Right cardiac atrium (tissue), 5 donors: ENCODE measurements around the gene SGIP1. TPM values are rescaled to one million over a fixed set of nuclear protein-coding genes. Genes with fewer than 3 reads are reported as not detected.

Experiments used
- ATAC-seq, 2 donors: fragments of 200-7000 bp; cut with Tn5 transposase; one replicate each; pipeline versions ENCODE4 v1.8.0 to v1.9.1; 2020; ENCODE audit warnings: moderate library complexity in 2 of 2, mild to moderate bottlenecking in 1 of 2
- DNase-seq, 3 donors: peaks; one replicate each; pipeline ENCODE4 v3.0.0-alpha.2; 2020
- H3K27ac ChIP-seq: one replicate; pipeline ENCODE4 v1.5.1; 2013; ENCODE audit warnings: mild to moderate bottlenecking, low read length, control low read depth, moderate library complexity
- H3K27me3 ChIP-seq: one replicate; pipeline ENCODE4 v1.6.1; 2013; ENCODE audit not compliant: control insufficient read depth, insufficient read depth
- H3K4me1 ChIP-seq: one replicate; pipeline ENCODE4 v1.6.1; 2013; ENCODE audit warnings: low read length; ENCODE audit not compliant: control insufficient read depth, insufficient read depth
- H3K4me3 ChIP-seq: one replicate; pipeline ENCODE4 v1.5.1; 2013; ENCODE audit warnings: low read length, control low read depth
- H3K9me3 ChIP-seq: one replicate; pipeline ENCODE4 v1.6.1; 2013; ENCODE audit warnings: low read length; ENCODE audit not compliant: control insufficient read depth
- WGBS: extraction: QIAGEN DNeasy Blood & Tissue Kit; methylation state at CpG from one replicate; pipeline ENCODE4 v1.1.7; 2013; 5-methylcytosine and 5-hydroxymethylcytosine counted together
- intact Hi-C, 4 donors: fragments of 100-400 bp; cut with DNase I; formaldehyde crosslinking; loops; one replicate each; pipeline versions ENCODE4 v1.11.0 to v1.14.0; 2022 to 2023
- polyA plus RNA-seq: library from polyadenylated mRNA; stranded (reverse); fragments of 200-250 nt; gene quantifications from one replicate; pipeline ENCODE4 v1.2.3, GENCODE V29; 2013
- total RNA-seq, 4 donors: library from RNA; stranded (reverse); fragmentation: NEBNext Ultra II Directional; extraction: Animal tissue kit (Norgen Biotek cat#: 25700); gene quantifications; one replicate each; pipeline ENCODE4 v1.2.1, GENCODE V29; 2021
- donor health status: healthy with polysubstance abuse.
- donor health status: DM: no; HTN: yes; CAD: no.
- donor health status: DM: no; HTN: no; CAD: no.
- donor health status: DM: no; HTN: yes; CAD: no; lungs with severe emphysema.
- donor health status: DM: yes; HTN: yes; CAD: no.

Gene SGIP1
- total and polyA plus RNA-seq, 5 donors: 2.2 to 7.3 (median 5.0) TPM

- DNase-seq (no peak), ATAC-seq (no peak)
- Histone ChIP-seq H3K27ac (no peak overlapping the region), H3K4me3 (no peak overlapping the region), H3K4me1 (no peaks in the 10 kb centered on the region), H3K27me3 (no peaks in the 10 kb centered on the region), H3K9me3 (no peaks in the 10 kb centered on the region)
- intact Hi-C loops: no loop called here
- 88% methylated on average over 4 of the region's 4 CpGs for WGBS
Measured at GRCh38 chr1:66641891-66642473, 108.0 kb downstream of the SGIP1 start.

GRCh38 chr1:66642992-66643391 lies 109.0 kb downstream of the SGIP1 start:
- Histone ChIP-seq H3K4me1 (no peaks in the 10 kb centered on the region), H3K9me3 (no peaks in the 10 kb centered on the region), H3K27me3 (no peaks in the 10 kb centered on the region), H3K4me3 (no peak overlapping the region), H3K27ac (no peak overlapping the region)
- no peak for ATAC-seq
- 62% methylated on average over 3 of the region's 3 CpGs for WGBS
- DNase-seq: no peak
- intact Hi-C loops: no loop called here

- DNase-seq: no peak
- intact Hi-C loops: no loop called here
- WGBS: 75% methylated on average over 3 of the region's 3 CpGs
- Histone ChIP-seq H3K27ac (no peak overlapping the region), H3K27me3 (no peaks in the 10 kb centered on the region), H3K4me3 (no peak overlapping the region), H3K4me1 (no peaks in the 10 kb centered on the region), H3K9me3 (no peaks in the 10 kb centered on the region)
- ATAC-seq: no peak
Measured at GRCh38 chr1:66644331-66644730, 110.4 kb downstream of the SGIP1 start.

- Histone ChIP-seq H3K27ac (no peak overlapping the region), H3K4me3 (no peak overlapping the region), H3K4me1 (no peaks in the 10 kb centered on the region), H3K9me3 (no peaks in the 10 kb centered on the region), H3K27me3 (no peaks in the 10 kb centered on the region)
- intact Hi-C loops: no loop called here
- WGBS: 59% methylated on average over 2 of the region's 2 CpGs
- DNase-seq (peak in 1 of 3 donors; percentile 24), ATAC-seq (no peak)
Measured at GRCh38 chr1:66648901-66649595, 115.1 kb downstream of the SGIP1 start.

- H3K27me3 ChIP-seq: no peaks in the 10 kb centered on the region
- no peak overlapping the region for H3K4me3 ChIP-seq
- no peak for DNase-seq
- no peaks in the 10 kb centered on the region for H3K4me1 ChIP-seq
- no peaks in the 10 kb centered on the region for H3K9me3 ChIP-seq
- H3K27ac ChIP-seq: no peak overlapping the region
- intact Hi-C loops: no loop called here
- ATAC-seq: no peak
- 72% methylated on average over 2 of the region's 2 CpGs for WGBS
Measured at GRCh38 chr1:66652556-66652955, 118.6 kb downstream of the SGIP1 start.

GRCh38 chr1:66654643-66655042 lies 120.7 kb downstream of the SGIP1 start:
- Histone ChIP-seq H3K4me3 (no peak overlapping the region), H3K4me1 (no peaks in the 10 kb centered on the region), H3K9me3 (no peaks in the 10 kb centered on the region), H3K27ac (no peak overlapping the region), H3K27me3 (no peaks in the 10 kb centered on the region)
- DNase-seq (peak in 1 of 3 donors; percentile 25), ATAC-seq (peak; percentile 69 to 73)
- intact Hi-C loops: no loop called here

- intact Hi-C loops: no loop called here
- ATAC-seq (no peak), DNase-seq (no peak)
- no peak overlapping the region for H3K4me3 ChIP-seq
- WGBS: 87% methylated on average over 1 of the region's 1 CpG
- no peak overlapping the region for H3K27ac ChIP-seq
- H3K27me3 ChIP-seq: no peaks in the 10 kb centered on the region
- H3K9me3 ChIP-seq: no peaks in the 10 kb centered on the region
- no peaks in the 10 kb centered on the region for H3K4me1 ChIP-seq
Measured at GRCh38 chr1:66671455-66671854, 137.5 kb downstream of the SGIP1 start.

GRCh38 chr1:66676613-66677298 lies 142.8 kb downstream of the SGIP1 start:
- Histone ChIP-seq H3K4me1 (no peaks in the 10 kb centered on the region), H3K4me3 (no peak overlapping the region), H3K9me3 (no peaks in the 10 kb centered on the region), H3K27ac (peak overlapping the region; percentile 75), H3K27me3 (no peaks in the 10 kb centered on the region)
- DNase-seq (no peak), ATAC-seq (peak; percentile 86 to 92)
- intact Hi-C loops: no loop called here
- 46% methylated on average over 3 of the region's 3 CpGs for WGBS

- no peaks in the 10 kb centered on the region for H3K9me3 ChIP-seq
- no peak overlapping the region for H3K27ac ChIP-seq
- no peaks in the 10 kb centered on the region for H3K27me3 ChIP-seq
- no peak for DNase-seq
- no peak for ATAC-seq
- H3K4me1 ChIP-seq: no peaks in the 10 kb centered on the region
- intact Hi-C loops: no loop called here
- no peak overlapping the region for H3K4me3 ChIP-seq
- WGBS: 95% methylated on average over 1 of the region's 1 CpG
Measured at GRCh38 chr1:66678146-66678545, 144.2 kb downstream of the SGIP1 start.

- H3K4me3 ChIP-seq: no peak overlapping the region
- no peaks in the 10 kb centered on the region for H3K4me1 ChIP-seq
- 65% methylated on average over 5 of the region's 5 CpGs for WGBS
- H3K9me3 ChIP-seq: no peaks in the 10 kb centered on the region
- intact Hi-C loops: no loop called here
- DNase-seq: no peak
- no peak overlapping the region for H3K27ac ChIP-seq
- no peaks in the 10 kb centered on the region for H3K27me3 ChIP-seq
- ATAC-seq: no peak
Measured at GRCh38 chr1:66679140-66679539, 145.2 kb downstream of the SGIP1 start.

- H3K9me3 ChIP-seq: no peaks in the 10 kb centered on the region
- intact Hi-C loops: no loop called here
- WGBS: 93% methylated on average over 2 of the region's 2 CpGs
- DNase-seq (no peak), ATAC-seq (no peak)
- no peaks in the 10 kb centered on the region for H3K4me1 ChIP-seq
- H3K27ac ChIP-seq: no peak overlapping the region
- H3K4me3 ChIP-seq: no peak overlapping the region
- H3K27me3 ChIP-seq: no peaks in the 10 kb centered on the region
Measured at GRCh38 chr1:66681686-66682085, 147.7 kb downstream of the SGIP1 start.
